Glutamatergic neuron (in vitro differentiated cells): ENCODE results near the gene TBX1. TPM values are rescaled to one million over a fixed set of nuclear protein-coding genes. Genes with fewer than 3 reads are reported as not detected.

Experiments used
- DNase-seq: peaks from one replicate; pipeline ENCODE4 v3.0.0; 2022
- H3K27ac Mint-ChIP-seq: one replicate; pipeline ENCODE4 v1.8.0; 2020; ENCODE audit warnings: mild to moderate bottlenecking, mixed read lengths, inconsistent platforms; ENCODE audit not compliant: unreplicated experiment
- H3K27me3 Mint-ChIP-seq: one replicate; pipeline ENCODE4 v1.8.0; 2020; ENCODE audit warnings: mild to moderate bottlenecking, moderate library complexity, mixed read lengths, inconsistent platforms; ENCODE audit not compliant: unreplicated experiment
- H3K36me3 Mint-ChIP-seq: one replicate; pipeline ENCODE4 v1.8.0; 2020; ENCODE audit warnings: mild to moderate bottlenecking, mixed read lengths, inconsistent platforms; ENCODE audit not compliant: unreplicated experiment
- H3K4me1 Mint-ChIP-seq: one replicate; pipeline ENCODE4 v1.8.0; 2020; ENCODE audit warnings: mild to moderate bottlenecking, low read depth, mixed read lengths, inconsistent platforms; ENCODE audit not compliant: unreplicated experiment
- H3K4me3 Mint-ChIP-seq: one replicate; pipeline ENCODE4 v1.8.0; 2020; ENCODE audit warnings: mild to moderate bottlenecking, mixed read lengths, inconsistent platforms; ENCODE audit not compliant: unreplicated experiment
- H3K9me3 Mint-ChIP-seq: one replicate; pipeline ENCODE4 v1.8.0; 2020; ENCODE audit warnings: mild to moderate bottlenecking, moderate library complexity, mixed read lengths, inconsistent platforms; ENCODE audit not compliant: unreplicated experiment
- CTCF ChIP-seq: fragments of 200-600 bp; sonication (generic); IDR thresholded peaks from one replicate; pipeline ENCODE4 v1.5.0; 2021; ENCODE audit not compliant: partially characterized antibody, unreplicated experiment
- total RNA-seq: library from RNA; stranded (reverse); fragmentation: NEBNext Ultra II Directional; extraction: Animal tissue kit (Norgen Biotek cat#: 25700); gene quantifications from one replicate; pipeline ENCODE4 v1.2.1, GENCODE V29; 2021; ENCODE audit not compliant: unreplicated experiment

Gene TBX1
- total RNA-seq, 1 donor from 2014 or later = 2.4 TPM

- Mint-ChIP-seq H3K9me3 (peaks cover 2% of the 10 kb centered on the region), H3K4me3 (no peak overlapping the region), H3K4me1 (peaks cover 3% of the 10 kb centered on the region), H3K27me3 (peaks cover 11% of the 10 kb centered on the region), H3K27ac (no peak overlapping the region), H3K36me3 (no peaks in the 10 kb centered on the region)
- DNase-seq = no peak
- no peak for TF ChIP-seq CTCF
Observed at GRCh38 chr22:19734163-19734562, 26.4 kb upstream of the TBX1 start.

DNA sequence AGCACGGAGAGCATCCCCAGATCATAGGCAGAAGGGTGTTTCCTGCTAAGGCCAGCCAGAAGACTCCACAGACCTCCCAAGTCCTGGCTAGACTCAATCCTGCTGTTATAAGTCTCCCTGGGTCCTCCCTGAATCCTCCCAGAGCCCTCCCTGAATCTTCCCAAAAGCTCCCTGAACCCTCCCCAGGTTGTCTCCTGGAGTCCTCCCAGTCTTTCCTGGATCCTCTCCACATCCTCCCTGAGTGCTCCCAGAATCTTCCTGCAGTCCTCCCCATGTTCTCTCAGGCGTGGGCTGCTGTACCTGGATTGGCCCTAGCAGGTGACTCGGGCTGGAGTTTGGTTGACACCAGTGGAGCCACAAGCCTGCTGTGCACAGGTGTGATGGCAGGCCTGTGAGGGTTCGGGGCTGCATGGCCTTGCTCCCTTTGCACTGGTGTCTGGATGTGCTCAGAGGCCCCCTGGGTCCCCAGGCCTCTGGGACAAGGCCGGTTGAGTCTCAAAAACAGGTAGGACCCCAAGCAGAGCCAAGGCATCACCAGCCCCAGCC is 25.7 kb upstream of the TBX1 start:
- TF ChIP-seq CTCF = no peak
- no peak for DNase-seq
- peaks cover 2% of the 10 kb centered on the region for H3K9me3 Mint-ChIP-seq
- peaks cover 11% of the 10 kb centered on the region for H3K27me3 Mint-ChIP-seq
- no peaks in the 10 kb centered on the region for H3K36me3 Mint-ChIP-seq
- no peak overlapping the region for H3K27ac Mint-ChIP-seq
- H3K4me3 Mint-ChIP-seq = no peak overlapping the region
- peaks cover 3% of the 10 kb centered on the region for H3K4me1 Mint-ChIP-seq

GRCh38 chr22:19735665-19736510 is 24.7 kb upstream of the TBX1 start:
- H3K4me1 Mint-ChIP-seq = peaks cover 3% of the 10 kb centered on the region
- H3K27ac Mint-ChIP-seq = no peak overlapping the region
- peaks cover 2% of the 10 kb centered on the region for H3K9me3 Mint-ChIP-seq
- DNase-seq = no peak
- TF ChIP-seq CTCF = no peak
- H3K36me3 Mint-ChIP-seq = no peaks in the 10 kb centered on the region
- peaks cover 9% of the 10 kb centered on the region for H3K27me3 Mint-ChIP-seq
- H3K4me3 Mint-ChIP-seq = no peak overlapping the region

GRCh38 chr22:19737846-19738663 is 22.5 kb upstream of the TBX1 start:
- no peak for TF ChIP-seq CTCF
- Mint-ChIP-seq H3K27ac (no peak overlapping the region), H3K4me3 (no peak overlapping the region), H3K9me3 (peaks cover 2% of the 10 kb centered on the region), H3K4me1 (peaks cover under 1% of the 10 kb centered on the region), H3K27me3 (peaks cover 7% of the 10 kb centered on the region), H3K36me3 (no peaks in the 10 kb centered on the region)
- DNase-seq = no peak
